Bronchial epithelial cell (primary cell): Measurements from ENCODE around the gene CDADC1. TPM values are rescaled to one million over a fixed set of nuclear protein-coding genes. Genes with fewer than 3 reads are reported as not detected.

Experiments
- DNase-seq: peaks from one replicate; pipeline ENCODE4 v3.0.0-alpha.2; 2010; ENCODE audit warnings: low read depth
- FAIRE-seq: peaks from 2 replicates; lab custom pipeline; 2011; peaks lifted over from hg19 to GRCh38; lab: Jason Lieb, UNC
- H3K27me3 ChIP-seq: 2 replicates; pipeline ENCODE4 v1.5.1; 2011; ENCODE audit warnings: low read length; ENCODE audit not compliant: control insufficient read depth, insufficient read depth
- H3K36me3 ChIP-seq: 2 replicates; pipeline ENCODE4 v1.5.1; 2011; ENCODE audit warnings: low read length; ENCODE audit not compliant: control insufficient read depth, insufficient read depth
- H3K4me3 ChIP-seq: 2 replicates; pipeline ENCODE4 v1.5.1; 2011; ENCODE audit warnings: mild to moderate bottlenecking, low read depth, low read length, control low read depth
- total RNA-seq: library from RNA; depleted of rRNA; stranded (reverse); fragments of >200 nt; gene quantifications from 2 replicates; pipeline ENCODE4 v1.2.1, GENCODE V29; 2014
- TF ChIP-seq, protein P1 (sequence below): IDR thresholded peaks from 2 replicates; pipeline ENCODE4 v1.5.1; 2011; ENCODE audit warnings: mild to moderate bottlenecking, moderate library complexity, low read length, control low read depth, inconsistent platforms; ENCODE audit not compliant: insufficient read depth, severe bottlenecking

Gene CDADC1
- total RNA-seq, 1 donor from 2014 or later: 6.6 TPM

DNA sequence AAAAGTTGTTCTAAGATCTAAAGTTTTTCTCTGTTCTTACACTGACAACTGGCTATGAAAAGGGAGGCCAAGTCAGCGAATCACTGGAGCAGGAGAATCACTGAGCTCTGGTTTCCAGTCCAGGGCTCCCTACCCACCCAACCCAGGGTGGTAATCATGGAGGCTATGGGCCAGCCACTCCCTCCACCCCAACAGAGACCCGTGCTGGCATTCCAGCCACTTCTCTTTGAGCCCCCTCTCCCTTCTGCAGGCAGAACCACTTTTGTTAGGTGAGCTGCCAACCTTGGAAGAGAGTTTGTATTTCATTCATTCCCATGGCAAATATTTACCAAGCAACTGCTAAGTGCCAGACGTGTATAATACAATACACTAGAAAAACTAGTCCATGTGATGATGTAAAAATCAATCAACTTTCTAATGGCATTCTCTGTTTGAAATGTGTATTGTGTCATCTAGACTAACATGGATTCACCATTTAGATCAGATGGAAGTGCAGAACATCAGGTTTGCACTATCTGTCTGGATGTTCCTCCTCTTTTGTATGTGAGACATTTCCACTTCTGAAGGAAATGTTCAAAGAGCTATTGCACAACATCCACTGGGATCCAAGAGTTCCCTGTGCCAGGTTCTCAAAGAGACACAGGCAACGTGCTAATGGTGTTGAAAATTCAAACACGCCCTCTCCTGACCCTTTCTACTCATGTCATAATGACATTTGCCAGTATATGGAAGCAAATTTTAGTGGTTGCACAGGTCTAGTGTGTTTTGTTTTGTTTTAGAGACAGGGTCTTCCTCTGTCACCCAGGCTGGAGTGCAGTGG is 22.3 kb upstream of the CDADC1 start:
- Histone ChIP-seq H3K27me3 (peaks cover 20% of the 10 kb centered on the region), H3K4me3 (no peak overlapping the region), H3K36me3 (no peaks in the 10 kb centered on the region)
- TF ChIP-seq, protein P1, sequence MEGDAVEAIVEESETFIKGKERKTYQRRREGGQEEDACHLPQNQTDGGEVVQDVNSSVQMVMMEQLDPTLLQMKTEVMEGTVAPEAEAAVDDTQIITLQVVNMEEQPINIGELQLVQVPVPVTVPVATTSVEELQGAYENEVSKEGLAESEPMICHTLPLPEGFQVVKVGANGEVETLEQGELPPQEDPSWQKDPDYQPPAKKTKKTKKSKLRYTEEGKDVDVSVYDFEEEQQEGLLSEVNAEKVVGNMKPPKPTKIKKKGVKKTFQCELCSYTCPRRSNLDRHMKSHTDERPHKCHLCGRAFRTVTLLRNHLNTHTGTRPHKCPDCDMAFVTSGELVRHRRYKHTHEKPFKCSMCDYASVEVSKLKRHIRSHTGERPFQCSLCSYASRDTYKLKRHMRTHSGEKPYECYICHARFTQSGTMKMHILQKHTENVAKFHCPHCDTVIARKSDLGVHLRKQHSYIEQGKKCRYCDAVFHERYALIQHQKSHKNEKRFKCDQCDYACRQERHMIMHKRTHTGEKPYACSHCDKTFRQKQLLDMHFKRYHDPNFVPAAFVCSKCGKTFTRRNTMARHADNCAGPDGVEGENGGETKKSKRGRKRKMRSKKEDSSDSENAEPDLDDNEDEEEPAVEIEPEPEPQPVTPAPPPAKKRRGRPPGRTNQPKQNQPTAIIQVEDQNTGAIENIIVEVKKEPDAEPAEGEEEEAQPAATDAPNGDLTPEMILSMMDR: no peak
- DNase-seq: peak; percentile 37
- no peak for FAIRE-seq

DNA sequence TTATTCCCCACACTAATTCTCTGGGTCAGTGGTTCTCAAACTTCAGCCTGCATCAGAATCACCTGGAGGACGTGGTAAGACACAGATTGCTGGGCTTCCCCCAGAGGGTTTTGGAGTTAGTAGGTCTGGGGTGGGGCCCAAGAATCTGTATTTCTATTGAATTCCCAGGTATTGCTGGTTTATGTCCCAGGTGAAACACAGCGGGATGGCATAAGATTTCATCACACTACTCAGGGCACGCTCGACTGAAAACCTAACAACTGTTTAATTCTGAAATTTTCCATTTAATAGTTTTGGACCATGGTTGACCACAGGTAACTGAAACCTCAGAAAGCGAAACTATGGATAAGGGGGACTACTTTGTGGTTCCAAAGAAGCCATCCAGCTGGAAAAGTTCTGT is 21.1 kb upstream of the CDADC1 start:
- peaks cover 12% of the 10 kb centered on the region for H3K27me3 ChIP-seq
- no peak overlapping the region for H3K4me3 ChIP-seq
- TF ChIP-seq, protein P1: no peak
- no peak for DNase-seq
- no peaks in the 10 kb centered on the region for H3K36me3 ChIP-seq
- no peak for FAIRE-seq

DNA sequence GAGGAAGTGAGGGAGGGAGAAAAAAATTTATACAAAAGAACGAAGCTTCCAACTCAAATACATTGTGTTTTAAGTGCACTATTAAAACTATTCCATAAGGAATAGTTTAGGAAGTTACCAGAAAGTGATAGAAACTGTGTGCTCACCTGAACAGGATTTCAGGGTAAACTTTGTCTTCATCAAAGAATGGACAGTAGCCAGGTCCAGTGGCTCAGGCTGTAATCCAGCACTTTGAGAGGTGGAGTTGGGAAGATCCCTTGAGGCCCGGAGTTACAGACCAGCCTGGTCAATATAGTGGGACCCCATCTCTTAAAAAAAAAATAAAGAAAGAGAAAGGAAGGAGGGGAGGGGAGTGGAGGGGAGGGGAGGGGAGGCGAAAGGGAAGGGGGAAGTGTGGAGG is 13.0 kb upstream of the CDADC1 start:
- no peak for FAIRE-seq
- no peak for DNase-seq
- TF ChIP-seq, protein P1: no peak
- H3K36me3 ChIP-seq: no peaks in the 10 kb centered on the region
- no peaks in the 10 kb centered on the region for H3K27me3 ChIP-seq
- H3K4me3 ChIP-seq: no peak overlapping the region

DNA sequence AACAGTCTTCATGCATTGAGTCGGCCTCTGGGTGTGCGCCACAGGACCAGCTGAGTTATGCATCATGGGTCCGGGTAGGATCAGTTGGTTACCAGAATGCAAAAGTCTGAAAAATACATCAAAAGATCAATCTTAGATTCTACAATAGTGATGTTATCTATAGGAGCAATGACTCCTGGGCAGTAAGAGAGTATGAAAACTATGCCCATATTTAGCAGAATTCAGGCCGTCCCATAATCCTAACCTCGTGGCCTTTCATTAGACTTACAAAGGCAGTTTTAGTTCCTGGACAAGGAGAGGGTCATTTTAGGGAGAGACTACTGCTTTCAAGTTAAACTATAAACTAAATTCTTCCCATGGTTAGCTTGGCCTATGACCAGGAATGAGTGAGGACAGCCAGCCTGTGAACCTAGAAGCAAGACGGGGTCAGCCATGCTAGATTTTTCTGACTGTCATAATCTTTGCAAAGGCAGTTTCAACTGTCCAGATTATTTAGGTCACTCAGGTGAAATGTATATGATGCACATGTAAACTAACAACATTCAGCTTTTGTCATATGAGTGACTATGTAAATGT is 11.8 kb upstream of the CDADC1 start:
- TF ChIP-seq, protein P1: no peak
- Histone ChIP-seq H3K27me3 (no peaks in the 10 kb centered on the region), H3K4me3 (no peak overlapping the region), H3K36me3 (no peaks in the 10 kb centered on the region)
- no peak for DNase-seq
- FAIRE-seq: no peak

DNA sequence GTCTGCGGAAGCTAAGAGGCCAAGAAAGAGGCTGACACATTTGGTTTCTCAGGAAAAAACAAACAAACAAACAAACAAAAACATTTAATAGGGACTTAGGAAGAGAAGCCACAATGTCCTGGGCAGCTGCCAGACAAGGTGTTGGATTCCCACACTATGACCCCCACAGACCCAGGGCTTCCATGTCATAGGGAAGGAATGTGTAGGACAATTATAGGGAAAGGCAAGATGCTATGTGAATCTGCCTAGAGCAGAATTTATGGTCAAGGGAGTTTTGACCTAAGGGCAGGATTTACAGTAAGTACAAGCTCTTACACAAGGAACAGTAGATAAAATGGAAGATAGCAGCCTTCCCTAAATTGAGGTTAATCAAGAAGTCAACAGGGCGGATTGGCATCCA is 9.1 kb upstream of the CDADC1 start:
- FAIRE-seq (peak; percentile 50), DNase-seq (no peak)
- Histone ChIP-seq H3K4me3 (no peak overlapping the region), H3K36me3 (no peaks in the 10 kb centered on the region), H3K27me3 (no peaks in the 10 kb centered on the region)
- TF ChIP-seq, protein P1: no peak

DNA sequence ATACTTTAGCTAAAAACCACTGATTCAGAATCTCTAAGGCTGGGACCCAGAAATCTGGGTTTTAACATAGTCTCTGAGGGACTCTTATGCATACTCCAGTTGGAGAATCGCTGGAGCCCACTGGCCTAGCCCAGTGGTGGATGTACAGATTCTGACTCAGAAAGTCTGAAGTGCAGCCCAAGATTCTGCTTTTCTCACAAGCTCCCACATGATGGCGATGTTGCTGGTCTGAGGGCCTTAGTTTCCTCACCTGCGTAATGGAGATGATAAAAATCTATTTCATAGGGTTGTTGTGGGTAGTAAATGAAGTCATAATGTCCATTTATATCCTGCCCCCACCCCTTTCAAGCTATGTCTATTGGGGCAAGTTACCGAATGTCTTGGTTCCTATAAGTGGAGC is 7.7 kb upstream of the CDADC1 start:
- TF ChIP-seq, protein P1: peak; percentile 56
- no peak overlapping the region for H3K4me3 ChIP-seq
- H3K27me3 ChIP-seq: no peaks in the 10 kb centered on the region
- FAIRE-seq (no peak), DNase-seq (peak; percentile 50)
- H3K36me3 ChIP-seq: no peaks in the 10 kb centered on the region
